SK-N-SH treated with all-trans-retinoic acid at 6 μM for 48 hours (cell line): ENCODE measurements around the gene FGD3.

Experiments used
- ATAC-seq: fragments of 200-7000 bp; cut with Tn5 transposase; 3 replicates; pipeline ENCODE4 v1.9.1; 2020; ENCODE audit warnings: mild to moderate bottlenecking, moderate library complexity
- ARNTL ChIP-seq: fragments of 450-650 bp; formaldehyde crosslinking; IDR thresholded peaks from 2 replicates; pipeline ENCODE4 v1.5.0; 2020; ENCODE audit warnings: low read depth, mild to moderate bottlenecking, moderate library complexity, borderline replicate concordance
- CSDC2 ChIP-seq: fragments of 250-450 bp; sonication (Bioruptor Pico); IDR thresholded peaks from 2 replicates; pipeline ENCODE4 v1.5.0; 2020; ENCODE audit warnings: mild to moderate bottlenecking, moderate library complexity
- CSRNP3 ChIP-seq: fragments of 250-450 bp; sonication (Bioruptor Pico); IDR thresholded peaks from 2 replicates; pipeline ENCODE4 v1.5.1; 2021; ENCODE audit warnings: mild to moderate bottlenecking, moderate library complexity
- ESRRG ChIP-seq: fragments of 250-450 bp; sonication (Bioruptor Pico); IDR thresholded peaks from 2 replicates; pipeline ENCODE4 v1.6.1; 2021; ENCODE audit warnings: mild to moderate bottlenecking
- GLIS3 ChIP-seq: fragments of 250-450 bp; sonication (Bioruptor Pico); IDR thresholded peaks from 2 replicates; pipeline ENCODE4 v1.5.0; 2020; ENCODE audit warnings: mild to moderate bottlenecking, moderate library complexity
- ISL1 ChIP-seq: fragments of 250-450 bp; sonication (Bioruptor Pico); IDR thresholded peaks from 2 replicates; pipeline ENCODE4 v2.1.2; 2022; ENCODE audit warnings: mild to moderate bottlenecking, moderate library complexity
- PATZ1 ChIP-seq: fragments of 250-450 bp; sonication (Bioruptor Pico); IDR thresholded peaks from 2 replicates; pipeline ENCODE4 v1.8.0; 2020; ENCODE audit warnings: mild to moderate bottlenecking, moderate library complexity, borderline replicate concordance
- POU6F1 ChIP-seq: fragments of 250-450 bp; sonication (Bioruptor Pico); IDR thresholded peaks from 2 replicates; pipeline ENCODE4 v1.8.0; 2021; ENCODE audit warnings: low read depth, mild to moderate bottlenecking, moderate library complexity, borderline replicate concordance
- PPARA ChIP-seq: fragments of 250-450 bp; sonication (Bioruptor Pico); IDR thresholded peaks from 2 replicates; pipeline ENCODE4 v1.5.0; 2020; ENCODE audit warnings: mild to moderate bottlenecking, borderline replicate concordance
- RARB ChIP-seq: fragments of 250-450 bp; sonication (Bioruptor Pico); IDR thresholded peaks from 2 replicates; pipeline ENCODE4 v1.8.0; 2021; ENCODE audit warnings: mild to moderate bottlenecking, moderate library complexity
- SNAI2 ChIP-seq: fragments of 250-450 bp; sonication (Bioruptor Pico); IDR thresholded peaks from 2 replicates; pipeline ENCODE4 v1.5.0; 2020; ENCODE audit warnings: mild to moderate bottlenecking, moderate library complexity
- TCF4 ChIP-seq: fragments of 250-450 bp; sonication (Bioruptor Pico); IDR thresholded peaks from 2 replicates; pipeline ENCODE4 v1.8.0; 2021; ENCODE audit warnings: mild to moderate bottlenecking, moderate library complexity, borderline replicate concordance
- TOX ChIP-seq: fragments of 250-450 bp; sonication (Bioruptor Pico); IDR thresholded peaks from 2 replicates; pipeline ENCODE4 v1.8.0; 2021; ENCODE audit warnings: mild to moderate bottlenecking, moderate library complexity, borderline replicate concordance
- TSHZ2 ChIP-seq: fragments of 250-450 bp; sonication (Bioruptor Pico); IDR thresholded peaks from 2 replicates; pipeline ENCODE4 v1.5.0; 2020; ENCODE audit warnings: mild to moderate bottlenecking, moderate library complexity
- ZC3H10 ChIP-seq: fragments of 250-450 bp; sonication (Bioruptor Pico); IDR thresholded peaks from 2 replicates; pipeline ENCODE4 v1.5.1; 2021; ENCODE audit warnings: mild to moderate bottlenecking, moderate library complexity
- ZFP3 ChIP-seq: fragments of 250-450 bp; sonication (Bioruptor Pico); IDR thresholded peaks from 2 replicates; pipeline ENCODE4 v1.5.0; 2020; ENCODE audit warnings: mild to moderate bottlenecking, moderate library complexity
- ZFP30 ChIP-seq: fragments of 450-650 bp; formaldehyde crosslinking; IDR thresholded peaks from 2 replicates; pipeline ENCODE4 v1.5.0; 2022; ENCODE audit warnings: mild to moderate bottlenecking, moderate library complexity
- ZNF565 ChIP-seq: fragments of 450-650 bp; formaldehyde crosslinking; conservative IDR thresholded peaks from 2 replicates; pipeline ENCODE4 v1.5.0; 2020; ENCODE audit warnings: low read depth, mild to moderate bottlenecking, moderate library complexity
- ZNF70 ChIP-seq: fragments of 450-650 bp; formaldehyde crosslinking; IDR thresholded peaks from 2 replicates; pipeline ENCODE4 v1.5.0; 2020; ENCODE audit warnings: mild to moderate bottlenecking, moderate library complexity
- ZNF8 ChIP-seq: fragments of 450-650 bp; formaldehyde crosslinking; IDR thresholded peaks from 2 replicates; pipeline ENCODE4 v1.5.0; 2020; ENCODE audit warnings: mild to moderate bottlenecking, moderate library complexity

FGD3 gene

GRCh38 chr9:92945796-92946195 lies 1.5 kb upstream of the FGD3 start:
- no peak for TF ChIP-seq ZC3H10 (CRISPR knock-in tag)
- TF ChIP-seq SNAI2 (CRISPR knock-in tag) = no peak
- TF ChIP-seq CSDC2 = no peak
- no peak for TF ChIP-seq ESRRG (CRISPR knock-in tag)
- no peak for TF ChIP-seq POU6F1 (CRISPR knock-in tag)
- TF ChIP-seq ZFP3 (CRISPR knock-in tag) = no peak
- no peak for TF ChIP-seq PPARA
- no peak for TF ChIP-seq PATZ1 (CRISPR knock-in tag)
- no peak for TF ChIP-seq ZNF565
- no peak for TF ChIP-seq ZNF8 (CRISPR knock-in tag)
- no peak for TF ChIP-seq GLIS3 (CRISPR knock-in tag)
- ATAC-seq = no peak

- ATAC-seq = no peak
Observed at GRCh38 chr9:92948038-92948534, 763 bp downstream of the FGD3 start.

GRCh38 chr9:92948632-92949031 lies 1.3 kb downstream of the FGD3 start:
- no peak for ATAC-seq
- no peak for TF ChIP-seq ZNF70 (CRISPR knock-in tag)
- TF ChIP-seq ESRRG (CRISPR knock-in tag) = no peak
- no peak for TF ChIP-seq TSHZ2 (CRISPR knock-in tag)
- TF ChIP-seq RARB (CRISPR knock-in tag) = no peak
- no peak for TF ChIP-seq TCF4 (CRISPR knock-in tag)
- TF ChIP-seq ZFP30 (CRISPR knock-in tag) = no peak
- no peak for TF ChIP-seq CSRNP3 (CRISPR knock-in tag)

More at GRCh38 chr9:92948038-92948534, 763 bp downstream of the FGD3 start:
- no peak for TF ChIP-seq POU6F1 (CRISPR knock-in tag)
- no peak for TF ChIP-seq TCF4 (CRISPR knock-in tag)
- no peak for TF ChIP-seq RARB (CRISPR knock-in tag)
- TF ChIP-seq GLIS3 (CRISPR knock-in tag) = no peak
- no peak for TF ChIP-seq ZC3H10 (CRISPR knock-in tag)
- no peak for TF ChIP-seq ARNTL (CRISPR knock-in tag)
- TF ChIP-seq PPARA = no peak
- no peak for TF ChIP-seq TOX (CRISPR knock-in tag)
- no peak for TF ChIP-seq ISL1 (CRISPR knock-in tag)
- TF ChIP-seq, all 23 proteins: peak for 0
